Measurements from ENCODE around the gene RPL5.

RPL5 gene

GRCh38 chr1:92808381-92808780 lies 23.5 kb upstream of the RPL5 start:
- H4K8ac ChIP-seq (ENCODE audit: low read length) = no peak overlapping the region

GRCh38 chr1:92816732-92817131 lies 15.1 kb upstream of the RPL5 start:
- H3K9ac ChIP-seq (ENCODE audit: low read length) = no peak overlapping the region
- no peaks in the 10 kb centered on the region for H3K4me1 ChIP-seq (ENCODE audit: control insufficient read depth, insufficient read depth, low read depth, low read length)
- H4K91ac ChIP-seq (ENCODE audit: low read length) = no peak overlapping the region
- H3K9me3 ChIP-seq (ENCODE audit: control insufficient read depth, low read length) = no peaks in the 10 kb centered on the region
- H2BK12ac ChIP-seq (ENCODE audit: low read length in 2 of 2) = no peak overlapping the region
- no peaks in the 10 kb centered on the region for H3K36me3 ChIP-seq (ENCODE audit: control insufficient read depth in 1 of 2, insufficient read depth in 2 of 2, low read depth in 1 of 2, low read length in 2 of 2)
- H2BK5ac ChIP-seq (ENCODE audit: low read depth, low read length, poor library complexity, severe bottlenecking) = no peak overlapping the region
- H3K4me2 ChIP-seq (ENCODE audit: low read length, poor library complexity, severe bottlenecking) = no peak overlapping the region
- H3K4me3 ChIP-seq (ENCODE audit: insufficient read depth in 1 of 2, low read depth in 1 of 2, low read length in 2 of 2) = no peak overlapping the region
- no peak overlapping the region for H2AFZ ChIP-seq (ENCODE audit: low read depth, low read length)
- no peak overlapping the region for H2AK5ac ChIP-seq (ENCODE audit: low read length, severe bottlenecking)
- DNase-seq = no peak
- WGBS = 81% methylated on average over 2 of the region's 2 CpGs
- no peak overlapping the region for H4K8ac ChIP-seq (ENCODE audit: low read length)
- H3K4ac ChIP-seq (ENCODE audit: low read depth in 1 of 2, low read length in 2 of 2) = no peak overlapping the region
- no peak overlapping the region for H2BK120ac ChIP-seq (ENCODE audit: low read depth, low read length)
- no peak overlapping the region for H2BK15ac ChIP-seq (ENCODE audit: low read depth, poor library complexity, severe bottlenecking)
- H3K27ac ChIP-seq (ENCODE audit: low read length, poor library complexity, severe bottlenecking) = no peak overlapping the region
- no peak overlapping the region for H3K14ac ChIP-seq (ENCODE audit: low read length in 2 of 2)
- no peaks in the 10 kb centered on the region for H3K27me3 ChIP-seq (ENCODE audit: control insufficient read depth in 1 of 2, insufficient read depth in 1 of 2, low read length in 2 of 2)
- no peaks in the 10 kb centered on the region for H3K79me1 ChIP-seq (replicated peaks; ENCODE audit: low read length, poor library complexity, severe bottlenecking)
- H3K18ac ChIP-seq (ENCODE audit: low read depth in 1 of 2, low read length in 2 of 2) = no peak overlapping the region
- H3K23ac ChIP-seq (ENCODE audit: low read length in 2 of 2) = no peak overlapping the region

More at GRCh38 chr1:92808381-92808780, 23.5 kb upstream of the RPL5 start:
- no peak overlapping the region for H2BK15ac ChIP-seq (ENCODE audit: low read depth, poor library complexity, severe bottlenecking)
- H2AK5ac ChIP-seq (ENCODE audit: low read length, severe bottlenecking) = no peak overlapping the region
- H3K23ac ChIP-seq (ENCODE audit: low read length in 2 of 2) = no peak overlapping the region
- no peak overlapping the region for H3K4me2 ChIP-seq (ENCODE audit: low read length, poor library complexity, severe bottlenecking)
- no peaks in the 10 kb centered on the region for H3K36me3 ChIP-seq (ENCODE audit: control insufficient read depth in 1 of 2, insufficient read depth in 2 of 2, low read depth in 1 of 2, low read length in 2 of 2)
- H3K27me3 ChIP-seq (ENCODE audit: control insufficient read depth in 1 of 2, insufficient read depth in 1 of 2, low read length in 2 of 2) = no peaks in the 10 kb centered on the region
- no peak overlapping the region for H2BK5ac ChIP-seq (ENCODE audit: low read depth, low read length, poor library complexity, severe bottlenecking)
- H3K9me3 ChIP-seq (ENCODE audit: control insufficient read depth, low read length) = no peaks in the 10 kb centered on the region
- H2BK12ac ChIP-seq (ENCODE audit: low read length in 2 of 2) = peak overlapping the region in 1 of 2 experiments; percentile 89
- no peak overlapping the region for H3K14ac ChIP-seq (ENCODE audit: low read length in 2 of 2)
- H3K18ac ChIP-seq (ENCODE audit: low read depth in 1 of 2, low read length in 2 of 2) = peak overlapping the region in 1 of 2 experiments; percentile 61
- no peak overlapping the region for H3K4me3 ChIP-seq (ENCODE audit: insufficient read depth in 1 of 2, low read depth in 1 of 2, low read length in 2 of 2)
- no peak overlapping the region for H2BK120ac ChIP-seq (ENCODE audit: low read depth, low read length)
- H3K79me1 ChIP-seq (replicated peaks; ENCODE audit: low read length, poor library complexity, severe bottlenecking) = no peaks in the 10 kb centered on the region
- H3K4me1 ChIP-seq (ENCODE audit: control insufficient read depth, insufficient read depth, low read depth, low read length) = peaks cover 1% of the 10 kb centered on the region
- no peak overlapping the region for H2AFZ ChIP-seq (ENCODE audit: low read depth, low read length)
- no peak overlapping the region for H3K27ac ChIP-seq (ENCODE audit: low read length, poor library complexity, severe bottlenecking)
- no peak overlapping the region for H3K4ac ChIP-seq (ENCODE audit: low read depth in 1 of 2, low read length in 2 of 2)
- no peak for DNase-seq
- no peak overlapping the region for H4K91ac ChIP-seq (ENCODE audit: low read length)
- no peak overlapping the region for H3K9ac ChIP-seq (ENCODE audit: low read length)

GRCh38 chr1:92817137-92817697 lies 14.6 kb upstream of the RPL5 start:
- no peak overlapping the region for H3K4ac ChIP-seq (ENCODE audit: low read depth in 1 of 2, low read length in 2 of 2)
- no peak overlapping the region for H2BK15ac ChIP-seq (ENCODE audit: low read depth, poor library complexity, severe bottlenecking)
- no peak for DNase-seq
- H3K27me3 ChIP-seq (ENCODE audit: control insufficient read depth in 1 of 2, insufficient read depth in 1 of 2, low read length in 2 of 2) = no peaks in the 10 kb centered on the region
- no peak overlapping the region for H4K91ac ChIP-seq (ENCODE audit: low read length)
- no peak overlapping the region for H2AFZ ChIP-seq (ENCODE audit: low read depth, low read length)
- no peaks in the 10 kb centered on the region for H3K9me3 ChIP-seq (ENCODE audit: control insufficient read depth, low read length)
- H2AK5ac ChIP-seq (ENCODE audit: low read length, severe bottlenecking) = no peak overlapping the region
- H3K18ac ChIP-seq (ENCODE audit: low read depth in 1 of 2, low read length in 2 of 2) = no peak overlapping the region
- H3K23ac ChIP-seq (ENCODE audit: low read length in 2 of 2) = no peak overlapping the region
- no peak overlapping the region for H4K8ac ChIP-seq (ENCODE audit: low read length)
- no peaks in the 10 kb centered on the region for H3K79me1 ChIP-seq (replicated peaks; ENCODE audit: low read length, poor library complexity, severe bottlenecking)
- H3K4me2 ChIP-seq (ENCODE audit: low read length, poor library complexity, severe bottlenecking) = no peak overlapping the region
- WGBS = 81% methylated on average over 1 of the region's 1 CpG
- no peak overlapping the region for H3K9ac ChIP-seq (ENCODE audit: low read length)
- H3K4me3 ChIP-seq (ENCODE audit: insufficient read depth in 1 of 2, low read depth in 1 of 2, low read length in 2 of 2) = no peak overlapping the region
- H2BK5ac ChIP-seq (ENCODE audit: low read depth, low read length, poor library complexity, severe bottlenecking) = no peak overlapping the region
- no peaks in the 10 kb centered on the region for H3K4me1 ChIP-seq (ENCODE audit: control insufficient read depth, insufficient read depth, low read depth, low read length)
- H3K27ac ChIP-seq (ENCODE audit: low read length, poor library complexity, severe bottlenecking) = no peak overlapping the region
- H2BK12ac ChIP-seq (ENCODE audit: low read length in 2 of 2) = no peak overlapping the region
- H3K14ac ChIP-seq (ENCODE audit: low read length in 2 of 2) = no peak overlapping the region
- no peaks in the 10 kb centered on the region for H3K36me3 ChIP-seq (ENCODE audit: control insufficient read depth in 1 of 2, insufficient read depth in 2 of 2, low read depth in 1 of 2, low read length in 2 of 2)
- no peak overlapping the region for H2BK120ac ChIP-seq (ENCODE audit: low read depth, low read length)

DNA sequence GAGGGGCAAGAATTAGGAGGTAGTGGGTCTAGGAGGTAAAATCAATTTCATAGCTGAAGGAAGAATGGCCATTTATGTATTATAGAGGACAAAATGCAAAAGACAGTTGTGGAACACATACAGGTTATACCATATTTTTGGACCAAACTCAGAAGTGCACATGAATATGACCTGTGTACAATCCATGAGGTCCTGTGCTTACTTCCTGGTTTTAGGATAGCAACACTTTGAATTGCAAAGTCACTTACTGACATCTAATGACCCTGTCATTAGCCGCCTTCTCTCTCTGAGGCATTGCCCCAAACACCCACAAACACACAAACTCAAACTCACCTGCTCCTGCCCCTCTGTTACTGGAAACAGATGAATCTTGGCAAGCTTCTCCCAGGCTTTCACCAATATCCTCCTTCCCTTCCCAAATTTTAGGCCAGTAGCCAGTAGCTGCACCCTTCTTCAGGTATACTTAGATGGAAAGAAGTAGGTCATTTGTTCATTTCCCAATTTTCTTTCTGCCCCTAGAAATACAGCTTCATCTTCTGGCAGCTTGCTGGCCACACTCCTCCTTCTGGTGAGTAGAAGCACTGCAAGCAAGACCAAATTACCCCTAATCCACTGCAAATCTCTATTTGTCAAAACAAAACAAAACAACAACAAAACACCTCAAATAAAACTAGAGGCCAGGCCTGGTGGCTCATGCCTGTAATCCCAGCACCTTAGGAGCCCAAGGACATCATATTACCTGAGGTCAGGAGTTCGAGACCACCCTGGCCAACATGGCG lies 13.7 kb upstream of the RPL5 start:
- Histone ChIP-seq H4K91ac (ENCODE audit: low read length) (no peak overlapping the region), H4K8ac (ENCODE audit: low read length) (no peak overlapping the region), H2AK5ac (ENCODE audit: low read length, severe bottlenecking) (no peak overlapping the region), H3K9me3 (ENCODE audit: control insufficient read depth, low read length) (no peaks in the 10 kb centered on the region), H3K4ac (ENCODE audit: low read depth in 1 of 2, low read length in 2 of 2) (no peak overlapping the region), H3K27me3 (ENCODE audit: control insufficient read depth in 1 of 2, insufficient read depth in 1 of 2, low read length in 2 of 2) (no peaks in the 10 kb centered on the region), H3K14ac (ENCODE audit: low read length in 2 of 2) (no peak overlapping the region), H3K18ac (ENCODE audit: low read depth in 1 of 2, low read length in 2 of 2) (no peak overlapping the region), H3K4me2 (ENCODE audit: low read length, poor library complexity, severe bottlenecking) (no peak overlapping the region), H3K4me1 (ENCODE audit: control insufficient read depth, insufficient read depth, low read depth, low read length) (peaks cover 2% of the 10 kb centered on the region), H3K79me1 (replicated peaks; ENCODE audit: low read length, poor library complexity, severe bottlenecking) (no peaks in the 10 kb centered on the region), H2AFZ (ENCODE audit: low read depth, low read length) (no peak overlapping the region), H3K9ac (ENCODE audit: low read length) (no peak overlapping the region), H3K23ac (ENCODE audit: low read length in 2 of 2) (no peak overlapping the region), H2BK5ac (ENCODE audit: low read depth, low read length, poor library complexity, severe bottlenecking) (no peak overlapping the region), H2BK120ac (ENCODE audit: low read depth, low read length) (no peak overlapping the region), H3K36me3 (ENCODE audit: control insufficient read depth in 1 of 2, insufficient read depth in 2 of 2, low read depth in 1 of 2, low read length in 2 of 2) (no peaks in the 10 kb centered on the region), H2BK15ac (ENCODE audit: low read depth, poor library complexity, severe bottlenecking) (no peak overlapping the region), H3K4me3 (ENCODE audit: insufficient read depth in 1 of 2, low read depth in 1 of 2, low read length in 2 of 2) (no peak overlapping the region), H3K27ac (ENCODE audit: low read length, poor library complexity, severe bottlenecking) (no peak overlapping the region), H2BK12ac (ENCODE audit: low read length in 2 of 2) (no peak overlapping the region)
- WGBS = 92% methylated on average over 3 of the region's 3 CpGs
- DNase-seq = no peak
